ENCODE measurements around the gene S100A6.

- TF ChIP-seq EZH2 (IDR thresholded peaks at IDR 0.05) (no peak), CTCF (IDR thresholded peaks at IDR 0.05 in 2 of 3, conservative IDR thresholded peaks at IDR 0.05 in 1 of 3; ENCODE audit: borderline replicate concordance in 1 of 3, insufficient read depth in 1 of 3, low read depth in 2 of 3, low read length in 2 of 3) (no peak), POLR2AphosphoS5 (IDR thresholded peaks at IDR 0.05; ENCODE audit: low read depth, low read length) (no peak), REST (IDR thresholded peaks at IDR 0.05; ENCODE audit: low read depth) (no peak), MAX (IDR thresholded peaks at IDR 0.05) (no peak)
Measured at GRCh38 chr1:153488731-153489130, 47.1 kb downstream of the S100A6 start.

Data from HCT116 (cell line).